ENCODE measurements around the gene TRPV6. TPM values are rescaled to one million over a fixed set of nuclear protein-coding genes. Genes with fewer than 3 reads are reported as not detected.

Gene TRPV6
- 1 to 10 TPM in 1 of 4 donors, under 1 TPM in 1, not detected in 2; 0.14 to 2.9 TPM for total RNA-seq

GRCh38 chr7:142885311-142886230 lies at the start of gene TRPV6:
Gene TRPV6, minus strand, starts transcription at chr7:142885745.
- H3K4me1 ChIP-seq: no peaks in the 10 kb centered on the region
- H3K36me3 ChIP-seq: no peaks in the 10 kb centered on the region
- in situ Hi-C loops (cut with MboI; ENCODE audit: low pct_ligation_motif_present in 1 of 4, low pct_unique_long_range_greater_than_20kb in 1 of 4, low sequenced_read_pairs in 3 of 4) (loop anchor here in 1 of 4 donors (25.0 kb wide), 1 partner anchor 327 kb away; the partner anchor contains the start of gene TAS2R40), intact Hi-C loops (cut with DNase I; ENCODE audit: low total_unique reads) (no loop called here)
- 50 to 54% methylated on average over 2 to 16 of the region's 16 CpGs for WGBS, 2 donors (ENCODE audit: low coverage in 1 of 2)
- DNase-seq: peak; percentile 59
- no peak within 1 kb of the TSS for H3K27ac ChIP-seq
- H3K4me3 ChIP-seq: no peak within 1 kb of the TSS
- H3K27me3 ChIP-seq: no peaks in the 10 kb centered on the region
- no peak for TF ChIP-seq POLR2AphosphoS5 (IDR thresholded peaks at IDR 0.05)
- H3K9me3 ChIP-seq: no peaks in the 10 kb centered on the region

GRCh38 chr7:142934056-142934455 lies 48.5 kb upstream of the TRPV6 start:
- WGBS, 2 donors (ENCODE audit: low coverage in 1 of 2): 65 to 77% methylated on average over 11 to 12 of the region's 12 CpGs
- Histone ChIP-seq H3K27ac (no peak overlapping the region), H3K4me3 (no peak overlapping the region), H3K4me1 (no peaks in the 10 kb centered on the region), H3K9me3 (no peaks in the 10 kb centered on the region), H3K36me3 (no peaks in the 10 kb centered on the region), H3K27me3 (no peaks in the 10 kb centered on the region)
- in situ Hi-C loops (cut with MboI; ENCODE audit: low pct_ligation_motif_present in 1 of 4, low pct_unique_long_range_greater_than_20kb in 1 of 4, low sequenced_read_pairs in 3 of 4): no loop called here
- DNase-seq: no peak
- TF ChIP-seq CTCF (IDR thresholded peaks at IDR 0.05): no peak
- TF ChIP-seq POLR2A (IDR thresholded peaks at IDR 0.05): no peak
- no peak for TF ChIP-seq POLR2AphosphoS5 (IDR thresholded peaks at IDR 0.05)
- intact Hi-C loops (cut with DNase I; ENCODE audit: low total_unique reads): no loop called here

GRCh38 chr7:142933624-142934023 lies 48.1 kb upstream of the TRPV6 start, which contains the start of gene TRPV5:
Gene TRPV5, minus strand, starts transcription at chr7:142933746. Its CDS starts 287 bp downstream, at chr7:142933459.
- WGBS, 2 donors (ENCODE audit: low coverage in 1 of 2): 50 to 73% methylated on average over 1 to 4 of the region's 4 CpGs
- no peak for TF ChIP-seq CTCF (IDR thresholded peaks at IDR 0.05)
- no peak for TF ChIP-seq POLR2AphosphoS5 (IDR thresholded peaks at IDR 0.05)
- no peak for TF ChIP-seq POLR2A (IDR thresholded peaks at IDR 0.05)
- no peak for TF ChIP-seq EP300 (IDR thresholded peaks at IDR 0.05; ENCODE audit: low read depth)
- intact Hi-C loops (cut with DNase I; ENCODE audit: low total_unique reads) (no loop called here), in situ Hi-C loops (cut with MboI; ENCODE audit: low pct_ligation_motif_present in 1 of 4, low pct_unique_long_range_greater_than_20kb in 1 of 4, low sequenced_read_pairs in 3 of 4) (no loop called here)
- Histone ChIP-seq H3K27ac (no peak within 1 kb of the TSS), H3K4me3 (no peak within 1 kb of the TSS), H3K9me3 (no peaks in the 10 kb centered on the region), H3K27me3 (no peaks in the 10 kb centered on the region), H3K4me1 (no peaks in the 10 kb centered on the region), H3K36me3 (no peaks in the 10 kb centered on the region)
- DNase-seq: no peak

- no peak for TF ChIP-seq POLR2A (IDR thresholded peaks at IDR 0.05)
- no peak for TF ChIP-seq POLR2AphosphoS5 (IDR thresholded peaks at IDR 0.05)
- no peak for TF ChIP-seq EP300 (IDR thresholded peaks at IDR 0.05; ENCODE audit: low read depth)
- Histone ChIP-seq H3K4me3 (no peak overlapping the region), H3K27ac (no peak overlapping the region), H3K4me1 (no peaks in the 10 kb centered on the region), H3K36me3 (no peaks in the 10 kb centered on the region), H3K27me3 (no peaks in the 10 kb centered on the region), H3K9me3 (no peaks in the 10 kb centered on the region)
- intact Hi-C loops (cut with DNase I; ENCODE audit: low total_unique reads) (no loop called here), in situ Hi-C loops (cut with MboI; ENCODE audit: low pct_ligation_motif_present in 1 of 4, low pct_unique_long_range_greater_than_20kb in 1 of 4, low sequenced_read_pairs in 3 of 4) (no loop called here)
- no peak for DNase-seq
- 80 to 90% methylated on average over 1 to 7 of the region's 7 CpGs for WGBS, 2 donors (ENCODE audit: low coverage in 1 of 2)
Observed at GRCh38 chr7:142933092-142933475, 47.5 kb upstream of the TRPV6 start.

GRCh38 chr7:142932386-142933091 lies 47.0 kb upstream of the TRPV6 start:
- DNase-seq: no peak
- H3K36me3 ChIP-seq: no peaks in the 10 kb centered on the region
- no peaks in the 10 kb centered on the region for H3K27me3 ChIP-seq
- no peaks in the 10 kb centered on the region for H3K9me3 ChIP-seq
- in situ Hi-C loops (cut with MboI; ENCODE audit: low pct_ligation_motif_present in 1 of 4, low pct_unique_long_range_greater_than_20kb in 1 of 4, low sequenced_read_pairs in 3 of 4) (no loop called here), intact Hi-C loops (cut with DNase I; ENCODE audit: low total_unique reads) (no loop called here)
- no peak for TF ChIP-seq EP300 (IDR thresholded peaks at IDR 0.05; ENCODE audit: low read depth)
- TF ChIP-seq POLR2A (IDR thresholded peaks at IDR 0.05): no peak
- no peak for TF ChIP-seq POLR2AphosphoS5 (IDR thresholded peaks at IDR 0.05)
- no peak for TF ChIP-seq CTCF (IDR thresholded peaks at IDR 0.05)
- no peaks in the 10 kb centered on the region for H3K4me1 ChIP-seq
- H3K4me3 ChIP-seq: no peak overlapping the region
- H3K27ac ChIP-seq: no peak overlapping the region
- WGBS, 2 donors (ENCODE audit: low coverage in 1 of 2): 59 to 65% methylated on average over 3 to 5 of the region's 5 CpGs
